NCI-H82 treated with DMSO at 0.1 percent for 48 hours (cell line): ENCODE measurements around the gene SKIC2.
A peak's percentile ranks its signal among the peaks of the same experiment; 100 is the strongest.
"Not testable (repeated sequence)": the region's sequence is repeated elsewhere in the genome, so short reads cannot be mapped to it uniquely, and the experiment has no call there.

Experiments used
- DNase-seq: peaks from one replicate; lab custom pipeline; 2025; ENCODE audit not compliant: unreplicated experiment; lab: John Stamatoyannopoulos, UW

The SKIC2 gene

DNA sequence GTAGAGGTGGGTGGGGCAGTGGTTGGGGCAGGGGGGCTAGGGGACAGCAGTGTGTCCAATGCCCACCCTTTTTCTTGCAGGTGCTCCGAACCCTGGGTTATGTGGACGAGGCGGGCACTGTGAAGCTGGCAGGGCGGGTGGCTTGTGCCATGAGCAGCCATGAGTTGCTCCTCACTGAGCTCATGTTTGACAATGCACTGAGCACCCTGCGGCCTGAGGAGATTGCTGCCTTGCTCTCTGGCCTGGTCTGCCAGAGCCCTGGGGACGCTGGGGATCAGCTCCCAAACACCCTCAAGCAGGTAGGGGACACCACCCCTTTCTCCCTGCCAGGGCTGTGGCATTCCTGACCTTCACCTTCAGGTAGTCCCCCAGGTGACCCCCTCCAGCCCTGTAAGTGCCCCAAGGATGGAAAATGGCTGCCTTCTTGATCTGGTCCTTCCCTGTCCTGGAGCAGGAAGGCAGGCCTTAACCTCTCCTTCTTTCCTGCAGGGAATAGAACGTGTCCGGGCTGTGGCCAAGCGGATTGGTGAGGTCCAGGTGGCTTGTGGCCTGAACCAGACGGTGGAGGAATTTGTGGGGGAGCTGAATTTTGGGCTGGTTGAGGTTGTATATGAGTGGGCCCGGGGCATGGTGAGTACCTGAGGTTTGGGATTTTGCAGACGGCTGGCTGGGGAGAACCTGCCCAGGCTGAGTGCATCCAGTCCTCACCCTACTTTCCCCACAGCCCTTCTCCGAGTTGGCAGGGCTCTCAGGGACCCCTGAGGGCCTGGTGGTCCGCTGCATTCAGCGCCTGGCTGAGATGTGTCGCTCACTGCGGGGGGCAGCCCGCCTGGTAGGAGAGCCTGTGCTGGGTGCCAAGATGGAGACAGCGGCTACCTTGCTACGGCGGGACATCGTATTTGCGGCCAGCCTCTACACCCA, 10.1 kb downstream of the SKIC2 start:
- no peak for DNase-seq

DNA sequence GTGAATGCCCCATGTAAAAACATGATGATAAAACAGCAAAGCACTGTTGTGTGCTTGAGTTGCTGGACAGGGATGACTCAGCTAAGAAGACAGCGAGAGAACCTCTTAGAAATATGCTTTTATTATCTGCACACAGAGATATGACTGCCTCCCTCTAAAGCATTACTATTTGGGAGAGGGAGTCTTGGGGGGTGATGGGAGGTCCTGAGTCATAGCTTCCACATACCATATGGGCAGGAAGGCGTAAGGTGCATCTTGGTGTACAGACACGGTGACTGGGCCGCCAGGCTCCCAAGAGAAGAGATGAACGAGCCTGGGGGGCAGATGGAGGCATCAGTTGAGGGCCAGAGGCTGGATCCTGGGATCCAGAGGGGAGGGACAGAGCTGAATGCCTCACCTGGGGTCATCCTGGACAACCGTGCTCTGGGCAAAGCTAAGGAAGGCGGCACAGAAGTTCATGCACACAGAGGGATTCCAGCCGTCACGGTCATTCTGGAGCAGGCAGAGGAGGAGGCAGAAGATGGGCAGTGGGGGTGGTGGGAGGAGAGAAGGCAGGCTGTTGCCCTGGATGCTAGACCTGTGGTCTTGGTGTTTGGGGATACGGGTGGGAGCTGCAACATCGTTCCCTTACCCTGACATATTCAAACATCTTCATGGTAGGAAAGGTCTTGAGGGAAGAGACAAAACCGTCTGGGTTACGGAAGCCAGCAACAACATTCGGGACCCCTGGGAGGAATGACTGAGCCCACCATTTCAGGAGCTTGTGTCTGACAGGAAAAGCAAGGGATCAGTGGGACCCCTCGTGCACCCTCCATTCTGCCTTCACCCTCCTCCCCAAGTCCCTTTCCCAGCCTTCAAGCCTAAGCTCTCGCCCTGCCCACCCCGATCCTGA, 11.0 kb downstream of the SKIC2 start:
- no peak for DNase-seq

GRCh38 chr6:31970604-31971271, 11.8 kb downstream of the SKIC2 start:
- DNase-seq, result no peak

- DNase-seq, result no peak
Measured at GRCh38 chr6:31971279-31971992, 12.5 kb downstream of the SKIC2 start.

GRCh38 chr6:31971993-31972708, 13.2 kb downstream of the SKIC2 start, which contains the start of gene DXO:
DXO (minus strand) TSS chr6:31972138; CDS start chr6:31971675, 463 bp downstream.
- DNase-seq, result peak; percentile 91

DNA sequence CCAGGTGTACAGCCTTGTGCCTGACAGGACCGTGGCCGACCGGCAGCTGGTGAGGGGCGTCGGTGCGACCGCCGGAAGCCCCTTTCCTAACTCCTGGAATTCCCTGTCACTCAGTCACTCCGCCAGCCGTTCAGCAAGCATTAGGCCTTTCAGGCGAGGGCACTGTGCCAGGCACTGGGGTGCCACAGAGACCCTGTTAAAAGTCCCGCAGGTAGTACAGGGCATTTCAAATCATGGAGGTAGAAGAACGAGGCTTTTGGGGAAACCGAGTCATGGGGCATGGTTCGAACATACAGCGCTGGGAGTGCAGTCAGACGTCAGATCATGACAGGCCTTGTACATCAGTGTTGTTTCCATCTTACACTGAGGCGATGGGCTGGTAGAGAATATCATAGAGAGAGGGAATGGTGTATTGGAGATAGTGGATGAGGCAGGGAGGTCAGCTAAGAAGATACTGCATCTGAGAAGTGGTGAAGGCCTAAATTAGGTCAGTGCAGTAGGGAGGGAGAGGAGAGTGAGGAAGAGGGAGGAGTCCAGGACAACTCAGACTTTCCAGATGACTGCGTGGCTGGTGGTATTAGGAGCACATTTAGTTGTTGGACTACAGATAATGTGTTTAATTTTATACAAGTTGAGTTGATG, 13.9 kb downstream of the SKIC2 start:
- no peak for DNase-seq

- DNase-seq, result not testable (repeated sequence)
Measured at GRCh38 chr6:31976065-31976464, 17.1 kb downstream of the SKIC2 start.

GRCh38 chr6:31977816-31978431, 18.9 kb downstream of the SKIC2 start:
- DNase-seq, result no peak

DNA sequence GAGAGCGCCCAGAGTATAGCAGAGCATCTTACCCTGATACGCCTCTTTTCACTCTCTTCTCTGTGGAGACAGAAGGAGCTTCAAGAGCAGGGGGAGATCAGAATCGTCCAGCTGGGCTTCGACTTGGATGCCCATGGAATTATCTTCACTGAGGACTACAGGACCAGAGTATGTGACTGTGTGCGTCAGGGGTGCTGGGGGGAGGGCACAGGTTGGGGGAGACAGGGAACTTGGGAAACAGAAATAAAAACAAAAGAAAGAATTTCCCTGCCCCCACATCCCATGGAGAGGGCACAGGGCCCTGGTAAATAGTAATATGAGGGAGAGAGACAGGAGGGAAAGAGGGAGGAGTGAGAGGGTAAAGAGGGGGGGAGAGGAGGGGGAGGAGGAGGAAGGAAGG, 19.9 kb downstream of the SKIC2 start:
- no peak for DNase-seq

- no peak for DNase-seq
Measured at GRCh38 chr6:31979238-31979898, 20.4 kb downstream of the SKIC2 start.

DNA sequence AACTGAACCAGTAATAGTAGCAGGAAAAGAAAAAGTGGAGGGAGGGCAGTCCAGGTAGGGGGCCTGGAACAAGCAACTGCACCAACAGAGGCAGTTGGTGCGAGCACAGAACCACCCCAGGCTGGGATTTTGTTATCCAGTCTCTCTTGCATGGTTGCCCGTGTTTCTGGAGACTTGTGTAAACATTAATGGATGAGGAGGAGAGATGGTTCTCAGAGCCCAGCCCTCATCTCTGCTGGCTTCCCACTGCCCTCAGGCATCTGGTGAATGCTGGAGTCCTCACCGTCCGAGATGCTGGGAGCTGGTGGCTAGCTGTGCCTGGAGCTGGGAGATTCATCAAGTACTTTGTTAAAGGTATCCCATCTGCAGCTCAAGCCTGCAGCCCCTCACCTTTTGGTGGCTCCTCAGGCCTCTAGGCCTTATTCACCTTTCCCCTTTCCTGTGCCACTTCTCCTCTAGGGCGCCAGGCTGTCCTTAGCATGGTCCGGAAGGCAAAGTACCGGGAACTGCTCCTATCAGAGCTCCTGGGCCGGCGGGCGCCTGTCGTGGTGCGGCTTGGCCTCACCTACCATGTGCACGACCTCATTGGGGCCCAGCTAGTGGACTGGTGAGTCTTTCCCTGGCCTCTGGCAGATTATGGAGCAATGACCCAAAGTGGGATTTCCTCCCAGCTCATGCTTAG, 21.4 kb downstream of the SKIC2 start:
- DNase-seq, result not testable (repeated sequence)

DNA sequence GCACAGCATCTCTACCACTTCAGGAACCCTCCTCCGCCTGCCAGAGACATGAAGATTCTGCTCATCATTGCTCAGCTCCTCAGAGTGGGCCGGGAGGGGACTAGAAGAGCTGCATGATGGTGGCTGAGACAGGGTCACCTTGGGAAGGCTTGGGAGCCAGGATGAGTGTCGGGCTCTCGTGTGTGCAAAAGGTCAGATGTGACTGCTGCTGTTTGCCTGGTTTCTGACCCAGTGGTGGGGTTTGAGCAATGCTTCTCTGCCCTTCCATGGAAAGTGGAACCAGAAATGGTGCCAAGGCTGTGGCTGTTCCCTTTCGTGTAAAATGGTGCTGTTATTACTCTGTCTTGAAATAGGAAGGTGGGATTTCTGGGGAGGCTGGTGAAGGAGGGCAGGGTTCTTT, 22.0 kb downstream of the SKIC2 start:
- DNase-seq, result not testable (repeated sequence)

GRCh38 chr6:31981744-31982143, 22.8 kb downstream of the SKIC2 start, which contains the start of gene C4A:
C4A (plus strand) TSS chr6:31982057; CDS start chr6:31982108, 51 bp downstream.
- DNase-seq, result not testable (repeated sequence)

DNA sequence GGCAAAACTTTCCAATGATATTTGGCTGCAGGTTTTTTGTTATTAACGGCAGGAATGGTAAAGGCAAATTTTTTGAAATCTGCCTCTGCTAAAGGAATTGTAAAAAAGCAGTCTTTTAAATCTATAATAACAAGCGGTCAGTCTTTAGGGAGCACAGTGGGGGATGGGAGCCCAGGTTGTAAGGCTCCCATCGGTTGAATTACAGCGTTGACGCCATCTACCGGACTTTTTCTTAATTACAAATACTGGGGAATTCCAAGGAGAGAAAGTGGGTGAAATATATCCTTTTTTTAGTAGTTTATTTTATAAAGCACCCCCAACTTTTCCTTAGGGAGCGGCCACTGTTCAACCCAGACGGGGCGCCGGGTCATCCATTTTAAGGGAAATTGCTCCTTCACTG, 30.4 kb downstream of the SKIC2 start:
- DNase-seq, result not testable (repeated sequence)

- not testable (repeated sequence) for DNase-seq
Measured at GRCh38 chr6:31994421-31994820, 35.4 kb downstream of the SKIC2 start.

- DNase-seq, result not testable (repeated sequence)
Measured at GRCh38 chr6:31996385-31996784, 37.4 kb downstream of the SKIC2 start.

- not testable (repeated sequence) for DNase-seq
Measured at GRCh38 chr6:32002546-32003268, 43.7 kb downstream of the SKIC2 start.
